NT2/D1 (cell line): Measurements from ENCODE around the gene PCSK4.

Experiments used
- SUZ12 ChIP-seq: IDR thresholded peaks from 2 replicates; pipeline ENCODE4 v1.6.1; 2011; ENCODE audit not compliant: insufficient read length, insufficient read depth; ENCODE audit errors: extremely low read depth
- YY1 ChIP-seq: IDR thresholded peaks from 2 replicates; pipeline ENCODE4 v1.6.1; 2011; ENCODE audit not compliant: insufficient read length, insufficient read depth
- ZNF274 ChIP-seq: IDR thresholded peaks from 2 replicates; pipeline ENCODE4 v1.6.1; 2011; ENCODE audit warnings: mild to moderate bottlenecking, low read depth, low read length

GRCh38 chr19:1435378-1435989 lies 54.7 kb downstream of the PCSK4 start:
- TF ChIP-seq YY1 (no peak), ZNF274 (no peak), SUZ12 (no peak)
